IMR-90 (cell line): ENCODE results near the gene EIF2S1. TPM values are rescaled to one million over a fixed set of nuclear protein-coding genes. Genes with fewer than 3 reads are reported as not detected.

Experiments used
- ATAC-seq: fragments of 200-7000 bp; cut with Tn5 transposase; 2 replicates; pipeline ENCODE4 v1.9.1; 2020; ENCODE audit warnings: low read depth, mild to moderate bottlenecking, moderate library complexity
- BruUV-seq: library from RNA; stranded (reverse); fragments of 400-500 nt; replicated peaks from 2 replicates; lab custom pipeline; 2021; lab: Mats Ljungman, UMichigan
- CTCF ChIA-PET: fragments of 300-600 bp; formaldehyde crosslinking; extraction: SDS; loops from one replicate; lab custom pipeline; 2021; ENCODE audit warnings: antibody characterized with exemption; lab: Yijun Ruan, JAX
- POLR2A ChIA-PET: fragments of 300-600 bp; sonication (Branson Sonifier 250); formaldehyde crosslinking; loops from one replicate; lab custom pipeline; 2022; ENCODE audit warnings: antibody characterized with exemption; ENCODE audit not compliant: unreplicated experiment; lab: Charles Lee
- DNase-seq: peaks from one replicate; pipeline ENCODE4 v3.0.0; 2013
- H2AFZ ChIP-seq: replicated peaks from 2 replicates; pipeline ENCODE3; 2013; ENCODE audit warnings: low read length, mild to moderate bottlenecking; ENCODE audit not compliant: poor library complexity
- H2AK5ac ChIP-seq: 2 replicates; pipeline ENCODE4 v1.6.1; 2013; ENCODE audit warnings: low read depth, low read length, inconsistent platforms
- H2AK9ac ChIP-seq: replicated peaks from 2 replicates; pipeline ENCODE3; 2013; ENCODE audit warnings: mild to moderate bottlenecking, low read depth, low read length, moderate library complexity; ENCODE audit not compliant: poor library complexity
- H2BK120ac ChIP-seq: 2 replicates; pipeline ENCODE4 v1.6.1; 2013; ENCODE audit warnings: low read depth, low read length, inconsistent platforms
- H2BK15ac ChIP-seq: 3 replicates; pipeline ENCODE4 v1.6.1; 2013; ENCODE audit warnings: low read depth, low read length, inconsistent platforms
- H2BK20ac ChIP-seq: 2 replicates; pipeline ENCODE4 v1.6.1; 2013; ENCODE audit warnings: low read depth, mild to moderate bottlenecking, inconsistent platforms, low read length, moderate library complexity
- H2BK5ac ChIP-seq: 2 replicates; pipeline ENCODE4 v1.6.1; 2013; ENCODE audit warnings: mild to moderate bottlenecking, low read depth, low read length, inconsistent platforms; ENCODE audit not compliant: poor library complexity, severe bottlenecking
- H3K14ac ChIP-seq: replicated peaks from 2 replicates; pipeline ENCODE4 v1.6.1; 2013; ENCODE audit warnings: low read depth, low read length, inconsistent platforms
- H3K18ac ChIP-seq: 2 replicates; pipeline ENCODE4 v1.6.1; 2013; ENCODE audit warnings: low read depth, low read length, control low read depth
- H3K23ac ChIP-seq: 2 replicates; pipeline ENCODE4 v1.6.1; 2013; ENCODE audit warnings: low read depth, low read length, inconsistent platforms
- H3K27ac ChIP-seq: 2 replicates; pipeline ENCODE4 v1.5.1; 2013; ENCODE audit warnings: mild to moderate bottlenecking, control low read depth, low read length; ENCODE audit not compliant: insufficient read depth
- H3K27me3 ChIP-seq: 2 replicates; pipeline ENCODE4 v1.6.1; 2013; ENCODE audit warnings: low read length; ENCODE audit not compliant: control insufficient read depth, insufficient read depth
- H3K36me3 ChIP-seq: 2 replicates; pipeline ENCODE4 v1.6.1; 2013; ENCODE audit warnings: low read length, mixed read lengths; ENCODE audit not compliant: control insufficient read depth, insufficient read depth
- H3K4ac ChIP-seq: 2 replicates; pipeline ENCODE4 v1.6.1; 2013; ENCODE audit warnings: low read depth, low read length, inconsistent platforms
- H3K4me1 ChIP-seq: 2 replicates; pipeline ENCODE4 v1.6.1; 2013; ENCODE audit warnings: low read length, mixed read lengths; ENCODE audit not compliant: control insufficient read depth, insufficient read depth
- H3K4me2 ChIP-seq: 2 replicates; pipeline ENCODE4 v1.6.1; 2013; ENCODE audit warnings: low read depth, mild to moderate bottlenecking, control low read depth, low read length, moderate library complexity
- H3K4me3 ChIP-seq: 2 replicates; pipeline ENCODE4 v1.5.1; 2013; ENCODE audit warnings: low read depth, mild to moderate bottlenecking, control low read depth, low read length, moderate library complexity; ENCODE audit not compliant: insufficient read depth
- H3K56ac ChIP-seq: 2 replicates; pipeline ENCODE4 v1.6.1; 2013; ENCODE audit warnings: low read length, inconsistent platforms; ENCODE audit not compliant: insufficient read depth; ENCODE audit errors: extremely low read depth
- H3K79me1 ChIP-seq, 2 experiments: 2 replicates each; pipeline ENCODE4 v1.6.1; 2013; ENCODE audit warnings: low read length in 2 of 2, inconsistent platforms in 1 of 2, low read depth in 1 of 2
- H3K9ac ChIP-seq: 2 replicates; pipeline ENCODE4 v1.6.1; 2013; ENCODE audit warnings: low read depth, low read length, control low read depth
- H3K9me1 ChIP-seq: 2 replicates; pipeline ENCODE4 v1.6.1; 2013; ENCODE audit warnings: low read length, inconsistent platforms; ENCODE audit not compliant: insufficient read depth
- H3K9me3 ChIP-seq: 2 replicates; pipeline ENCODE4 v1.6.1; 2013; ENCODE audit warnings: low read length; ENCODE audit not compliant: control insufficient read depth, insufficient read depth
- H4K20me1 ChIP-seq: 2 replicates; pipeline ENCODE4 v1.6.1; 2013; ENCODE audit warnings: low read length, inconsistent platforms; ENCODE audit not compliant: insufficient read depth
- H4K5ac ChIP-seq: 2 replicates; pipeline ENCODE4 v1.6.1; 2013; ENCODE audit warnings: mild to moderate bottlenecking, low read depth, low read length, control low read depth
- H4K8ac ChIP-seq, 2 experiments: 2 replicates each; pipeline ENCODE4 v1.6.1; 2013; ENCODE audit warnings: low read depth in 2 of 2, low read length in 2 of 2, control low read depth in 1 of 2, inconsistent platforms in 1 of 2
- H4K91ac ChIP-seq: 2 replicates; pipeline ENCODE4 v1.6.1; 2013; ENCODE audit warnings: low read depth, low read length, inconsistent platforms; ENCODE audit not compliant: insufficient read depth
- MAFK ChIP-seq: IDR thresholded peaks from 2 replicates; pipeline ENCODE4 v1.6.1; 2012; ENCODE audit warnings: low read depth, low read length, improper control_type of control experiment
- POLR2A ChIP-seq: IDR thresholded peaks from 2 replicates; pipeline ENCODE4 v1.6.1; 2012; ENCODE audit warnings: mild to moderate bottlenecking, low read depth, low read length
- RCOR1 ChIP-seq: IDR thresholded peaks from 2 replicates; pipeline ENCODE4 v1.6.1; 2012; ENCODE audit warnings: mild to moderate bottlenecking, low read length, improper control_type of control experiment; ENCODE audit not compliant: insufficient replicate concordance
- WGBS, 2 experiments: methylation state at CpG; one replicate each; pipeline versions ENCODE4 v1.1.5 to v1.1.7; 2013; ENCODE audit warnings: missing lambda C conversion rate in 2 of 2; ENCODE audit not compliant: insufficient read length in 1 of 2; ENCODE audit errors: extremely low coverage in 2 of 2; 5-methylcytosine and 5-hydroxymethylcytosine counted together
- dilution Hi-C: fragments of 300-500 bp; cut with HindIII; formaldehyde crosslinking; loops from one replicate; pipeline ENCODE4 v1.14.3; 2018; ENCODE audit warnings: low sequenced_read_pairs; ENCODE audit not compliant: unreplicated experiment
- in situ Hi-C: fragments of 300-500 bp; cut with MboI; formaldehyde crosslinking; loops from 3 replicates; pipeline ENCODE4 v1.14.3; 2019; ENCODE audit warnings: low sequenced_read_pairs, inconsistent platforms, mixed read lengths
- intact Hi-C: fragments of 100-400 bp; cut with micrococcal nuclease; formaldehyde crosslinking; loops from 2 replicates; pipeline ENCODE4 v1.10.0; 2022
- polyA plus RNA-seq, 3 experiments: library from polyadenylated mRNA; depleted of rRNA; stranded (reverse); fragments of >200 nt; gene quantifications; 2 replicates each; pipeline ENCODE4 v1.2.3, GENCODE V29; 2012; ENCODE audit warnings: low replicate concordance in 1 of 3
- total RNA-seq: library from RNA; depleted of rRNA; stranded (reverse); fragments of >200 nt; gene quantifications from 2 replicates; pipeline ENCODE4 v1.2.3, GENCODE V29; 2012

The EIF2S1 gene
- total and polyA plus RNA-seq, 2 of the 4 experiments (the other 2 are of a cell fraction) = 57.9 to 125 TPM

- no peak overlapping the region for H3K23ac ChIP-seq
- H3K4ac ChIP-seq = no peak overlapping the region
- H2AFZ ChIP-seq = no peak overlapping the region
- H2BK15ac ChIP-seq = no peak overlapping the region
- TF ChIP-seq MAFK (no peak), POLR2A (no peak), RCOR1 (no peak)
- WGBS, 2 experiments = no CpG with 5 or more reads among the region's 2 CpGs
- no peaks in the 10 kb centered on the region for H4K20me1 ChIP-seq
- no peak overlapping the region for H3K56ac ChIP-seq
- in situ Hi-C loops (no loop called here), dilution Hi-C loops (no loop called here), intact Hi-C loops (no loop called here)
- no peak overlapping the region for H2AK9ac ChIP-seq
- H3K36me3 ChIP-seq = peaks cover 22% of the 10 kb centered on the region
- no peak overlapping the region for H3K27ac ChIP-seq
- no peak overlapping the region for H4K5ac ChIP-seq
- no peak overlapping the region for H3K4me3 ChIP-seq
- no peaks in the 10 kb centered on the region for H3K79me1 ChIP-seq
- no peaks in the 10 kb centered on the region for H3K9me1 ChIP-seq
- no peak overlapping the region for H3K18ac ChIP-seq
- no peak overlapping the region for H2BK20ac ChIP-seq
- H3K14ac ChIP-seq = no peak overlapping the region
- no peak overlapping the region for H4K8ac ChIP-seq
- no peak overlapping the region for H3K4me2 ChIP-seq
- H4K91ac ChIP-seq = no peak overlapping the region
- no peak overlapping the region for H2BK5ac ChIP-seq
- ATAC-seq = no peak
- ChIA-PET POLR2A (no interaction called here), CTCF (interaction anchor here (1.3 kb wide), 1 partner anchor 186 kb away, joined by 3 read pairs; no protein-coding TSS in a partner anchor)
- DNase-seq = no peak
- no peak overlapping the region for H3K9ac ChIP-seq
- H3K9me3 ChIP-seq = no peaks in the 10 kb centered on the region
- H2BK120ac ChIP-seq = no peak overlapping the region
- H2AK5ac ChIP-seq = no peak overlapping the region
- no peaks in the 10 kb centered on the region for H3K4me1 ChIP-seq
- H3K27me3 ChIP-seq = no peaks in the 10 kb centered on the region
- no TSS peak for BruUV-seq
Measured at GRCh38 chr14:67385618-67386017, 25.5 kb downstream of the EIF2S1 start.
